K562 (cell line): ENCODE results near the gene RABL2A.
"Not testable (repeated sequence)": the region's sequence is repeated elsewhere in the genome, so short reads cannot be mapped to it uniquely, and the experiment has no call there.

Experiments
- BCOR ChIP-seq: fragments of 450-650 bp; IDR thresholded peaks from 2 replicates; pipeline ENCODE4 v1.6.1; 2016
- JUN ChIP-seq, 2 experiments: sonication (generic) in 1 of 2; formaldehyde crosslinking in 1 of 2; IDR thresholded peaks; 2 replicates each; pipeline versions ENCODE4 v1.6.1 to v1.8.0; 2012 to 2022; ENCODE audit warnings: borderline replicate concordance in 2 of 2, mild to moderate bottlenecking in 2 of 2, improper control_type of control experiment in 1 of 2, low read depth in 1 of 2, low read length in 1 of 2, missing genetic modification reagents in 1 of 2
- MXI1 ChIP-seq: IDR thresholded peaks from 2 replicates; pipeline ENCODE4 v1.6.1; 2011; ENCODE audit warnings: low read depth, mild to moderate bottlenecking, improper control_type of control experiment, low read length
- POLR2A ChIP-seq: fragments of 450-650 bp; conservative IDR thresholded peaks from 2 replicates; pipeline ENCODE4 v1.6.1; 2016
- SP2 ChIP-seq: IDR thresholded peaks from 2 replicates; pipeline ENCODE4 v1.6.1; 2011; ENCODE audit warnings: mild to moderate bottlenecking, low read depth, low read length, moderate library complexity; ENCODE audit not compliant: poor library complexity, severe bottlenecking; ENCODE audit errors: extremely low read depth
- SPI1 ChIP-seq: IDR thresholded peaks from 2 replicates; pipeline ENCODE4 v1.6.1; 2011; ENCODE audit warnings: low read depth, low read length, control low read depth, borderline replicate concordance
- TF ChIP-seq, protein P1 (sequence below), 3 experiments: IDR thresholded peaks in 2 of 3; conservative IDR thresholded peaks in 1 of 3; 2 replicates each; pipeline ENCODE4 v1.5.1; 2011 to 2012; ENCODE audit warnings: low read length in 3 of 3, mild to moderate bottlenecking in 3 of 3, control low read depth in 2 of 3, improper control_type of control experiment in 1 of 3, inconsistent platforms in 1 of 3, low read depth in 1 of 3, mixed read lengths in 1 of 3, moderate library complexity in 1 of 3; ENCODE audit not compliant: insufficient read depth in 2 of 3
- TF ChIP-seq, protein P2 (sequence below): IDR thresholded peaks from 3 replicates; pipeline ENCODE4 v1.6.1; 2011; ENCODE audit warnings: borderline replicate concordance, mild to moderate bottlenecking, moderate library complexity; ENCODE audit not compliant: insufficient read length; ENCODE audit errors: extremely low read depth

DNA sequence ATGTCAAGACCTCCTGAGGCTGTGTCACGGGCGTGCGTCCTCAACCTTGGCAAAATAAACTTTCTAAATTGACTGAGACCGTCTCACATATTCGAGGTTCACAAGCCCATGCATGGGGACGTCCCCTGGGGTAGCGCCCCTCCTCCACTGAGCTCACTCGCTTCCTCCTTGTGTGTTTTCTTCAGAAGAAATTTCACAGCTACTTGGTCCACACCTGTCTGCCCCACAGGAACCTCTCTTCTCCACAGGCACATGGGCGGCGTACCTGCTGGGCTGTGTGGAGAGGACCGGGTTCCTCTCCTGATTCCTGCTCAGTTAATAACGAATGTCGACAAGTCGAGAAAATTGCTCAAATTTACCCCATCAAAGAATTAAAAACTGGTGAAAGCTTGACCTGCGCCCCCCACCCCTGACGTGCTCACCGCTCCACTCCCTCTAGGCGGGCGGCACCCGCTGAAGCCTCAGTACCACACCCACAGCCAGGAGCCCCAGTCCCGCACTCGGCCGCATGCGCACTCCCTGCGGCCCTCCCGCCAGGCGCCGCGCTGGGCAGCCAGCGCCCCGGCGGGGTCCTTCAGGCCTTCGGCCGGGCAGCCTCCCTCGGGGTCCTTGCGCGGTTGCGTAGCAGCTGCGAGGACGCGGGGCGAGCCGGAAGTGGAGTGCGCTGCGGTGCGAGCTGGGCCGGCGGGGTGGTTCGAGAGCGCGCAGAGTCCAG is at the start of gene RABL2A:
- TF ChIP-seq, protein P1, sequence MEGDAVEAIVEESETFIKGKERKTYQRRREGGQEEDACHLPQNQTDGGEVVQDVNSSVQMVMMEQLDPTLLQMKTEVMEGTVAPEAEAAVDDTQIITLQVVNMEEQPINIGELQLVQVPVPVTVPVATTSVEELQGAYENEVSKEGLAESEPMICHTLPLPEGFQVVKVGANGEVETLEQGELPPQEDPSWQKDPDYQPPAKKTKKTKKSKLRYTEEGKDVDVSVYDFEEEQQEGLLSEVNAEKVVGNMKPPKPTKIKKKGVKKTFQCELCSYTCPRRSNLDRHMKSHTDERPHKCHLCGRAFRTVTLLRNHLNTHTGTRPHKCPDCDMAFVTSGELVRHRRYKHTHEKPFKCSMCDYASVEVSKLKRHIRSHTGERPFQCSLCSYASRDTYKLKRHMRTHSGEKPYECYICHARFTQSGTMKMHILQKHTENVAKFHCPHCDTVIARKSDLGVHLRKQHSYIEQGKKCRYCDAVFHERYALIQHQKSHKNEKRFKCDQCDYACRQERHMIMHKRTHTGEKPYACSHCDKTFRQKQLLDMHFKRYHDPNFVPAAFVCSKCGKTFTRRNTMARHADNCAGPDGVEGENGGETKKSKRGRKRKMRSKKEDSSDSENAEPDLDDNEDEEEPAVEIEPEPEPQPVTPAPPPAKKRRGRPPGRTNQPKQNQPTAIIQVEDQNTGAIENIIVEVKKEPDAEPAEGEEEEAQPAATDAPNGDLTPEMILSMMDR (IDR thresholded peaks at IDR 0.05 in 2 of 3, conservative IDR thresholded peaks at IDR 0.05 in 1 of 3; ENCODE audit: insufficient read depth in 2 of 3, low read depth in 1 of 3, low read length in 3 of 3), result not testable (repeated sequence)
- not testable (repeated sequence) for TF ChIP-seq SPI1; BCOR; POLR2A; SP2; JUN (IDR thresholded peaks at IDR 0.05; ENCODE audit: borderline replicate concordance, low read depth, low read length); JUN (CRISPR knock-in tag; IDR thresholded peaks at IDR 0.05; ENCODE audit: borderline replicate concordance)
- TF ChIP-seq, protein P2, sequence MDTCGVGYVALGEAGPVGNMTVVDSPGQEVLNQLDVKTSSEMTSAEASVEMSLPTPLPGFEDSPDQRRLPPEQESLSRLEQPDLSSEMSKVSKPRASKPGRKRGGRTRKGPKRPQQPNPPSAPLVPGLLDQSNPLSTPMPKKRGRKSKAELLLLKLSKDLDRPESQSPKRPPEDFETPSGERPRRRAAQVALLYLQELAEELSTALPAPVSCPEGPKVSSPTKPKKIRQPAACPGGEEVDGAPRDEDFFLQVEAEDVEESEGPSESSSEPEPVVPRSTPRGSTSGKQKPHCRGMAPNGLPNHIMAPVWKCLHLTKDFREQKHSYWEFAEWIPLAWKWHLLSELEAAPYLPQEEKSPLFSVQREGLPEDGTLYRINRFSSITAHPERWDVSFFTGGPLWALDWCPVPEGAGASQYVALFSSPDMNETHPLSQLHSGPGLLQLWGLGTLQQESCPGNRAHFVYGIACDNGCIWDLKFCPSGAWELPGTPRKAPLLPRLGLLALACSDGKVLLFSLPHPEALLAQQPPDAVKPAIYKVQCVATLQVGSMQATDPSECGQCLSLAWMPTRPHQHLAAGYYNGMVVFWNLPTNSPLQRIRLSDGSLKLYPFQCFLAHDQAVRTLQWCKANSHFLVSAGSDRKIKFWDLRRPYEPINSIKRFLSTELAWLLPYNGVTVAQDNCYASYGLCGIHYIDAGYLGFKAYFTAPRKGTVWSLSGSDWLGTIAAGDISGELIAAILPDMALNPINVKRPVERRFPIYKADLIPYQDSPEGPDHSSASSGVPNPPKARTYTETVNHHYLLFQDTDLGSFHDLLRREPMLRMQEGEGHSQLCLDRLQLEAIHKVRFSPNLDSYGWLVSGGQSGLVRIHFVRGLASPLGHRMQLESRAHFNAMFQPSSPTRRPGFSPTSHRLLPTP, result not testable (repeated sequence)
- TF ChIP-seq MXI1, result peak; percentile 53; the same call in 1 of the 2 replicates
